Measurements from ENCODE around the gene CRLF1.

Gene CRLF1

GRCh38 chr19:18636183-18636968, 29.8 kb upstream of the CRLF1 start:
- DNase-seq (ENCODE audit: low spot score), result peak; percentile 97

- DNase-seq (ENCODE audit: low spot score), result no peak
These were observed 29.2 kb upstream of the CRLF1 start for GRCh38 chr19:18635831-18636182.

- no peak for DNase-seq (ENCODE audit: low spot score)
These were observed 28.2 kb upstream of the CRLF1 start for GRCh38 chr19:18634612-18635297.

GRCh38 chr19:18633321-18633720, 26.7 kb upstream of the CRLF1 start:
- peak; percentile 54 for DNase-seq (ENCODE audit: low spot score)

- DNase-seq (ENCODE audit: low spot score), result no peak
These were observed 22.8 kb upstream of the CRLF1 start for GRCh38 chr19:18629166-18630088.

- no peak for DNase-seq (ENCODE audit: low spot score)
These were observed 20.3 kb upstream of the CRLF1 start for GRCh38 chr19:18626906-18627305.

- no peak for DNase-seq (ENCODE audit: low spot score)
These were observed 14.3 kb upstream of the CRLF1 start for GRCh38 chr19:18620902-18621301.

GRCh38 chr19:18620311-18620710, 13.7 kb upstream of the CRLF1 start:
- DNase-seq (ENCODE audit: low spot score), result no peak

- DNase-seq (ENCODE audit: low spot score), result no peak
These were observed 11.6 kb upstream of the CRLF1 start for GRCh38 chr19:18618236-18618635.

GRCh38 chr19:18617562-18617961, 11.0 kb upstream of the CRLF1 start:
- no peak for DNase-seq (ENCODE audit: low spot score)

- no peak for DNase-seq (ENCODE audit: low spot score)
These were observed 9.4 kb upstream of the CRLF1 start for GRCh38 chr19:18616023-18616422.

GRCh38 chr19:18613589-18614234, 7.1 kb upstream of the CRLF1 start:
- DNase-seq (ENCODE audit: low spot score), result no peak

GRCh38 chr19:18612772-18613588, 6.4 kb upstream of the CRLF1 start, which contains the start of gene TMEM59L:
Gene TMEM59L (plus strand): TSS chr19:18612870. CDS start chr19:18612959, 89 bp downstream.
- no peak for DNase-seq (ENCODE audit: low spot score)

- no peak for DNase-seq (ENCODE audit: low spot score)
These were observed 5.6 kb upstream of the CRLF1 start for GRCh38 chr19:18612051-18612771.

GRCh38 chr19:18611327-18612050, 4.9 kb upstream of the CRLF1 start:
- no peak for DNase-seq (ENCODE audit: low spot score)

- no peak for DNase-seq (ENCODE audit: low spot score)
These were observed 4.1 kb upstream of the CRLF1 start for GRCh38 chr19:18610556-18611326.

- no peak for DNase-seq (ENCODE audit: low spot score)
These were observed 3.6 kb upstream of the CRLF1 start for GRCh38 chr19:18610245-18610555.

GRCh38 chr19:18609717-18610051, 3.1 kb upstream of the CRLF1 start:
- DNase-seq (ENCODE audit: low spot score), result no peak
